ENCODE data around the gene AP3B1. TPM values are rescaled to one million over a fixed set of nuclear protein-coding genes. Genes with fewer than 3 reads are reported as not detected.

Gene AP3B1
- total and polyA plus RNA-seq, 2 donors (not counting 1 experiment from before 2014, with no cell fraction given), result 26.8 to 58.9 TPM

- no peaks in the 10 kb centered on the region for H3K4me1 ChIP-seq (ENCODE audit: control insufficient read depth in 2 of 2, insufficient read depth in 2 of 2, low read length in 2 of 2)
- TF ChIP-seq CTCF (IDR thresholded peaks at IDR 0.05) (peak; percentile 86), EZH2 (IDR thresholded peaks at IDR 0.05; ENCODE audit: borderline replicate concordance, insufficient read depth, low read depth, low read length, poor library complexity, severe bottlenecking) (no peak)
Observed at GRCh38 chr5:78162253-78162862, 132.1 kb downstream of the AP3B1 start.

DNA sequence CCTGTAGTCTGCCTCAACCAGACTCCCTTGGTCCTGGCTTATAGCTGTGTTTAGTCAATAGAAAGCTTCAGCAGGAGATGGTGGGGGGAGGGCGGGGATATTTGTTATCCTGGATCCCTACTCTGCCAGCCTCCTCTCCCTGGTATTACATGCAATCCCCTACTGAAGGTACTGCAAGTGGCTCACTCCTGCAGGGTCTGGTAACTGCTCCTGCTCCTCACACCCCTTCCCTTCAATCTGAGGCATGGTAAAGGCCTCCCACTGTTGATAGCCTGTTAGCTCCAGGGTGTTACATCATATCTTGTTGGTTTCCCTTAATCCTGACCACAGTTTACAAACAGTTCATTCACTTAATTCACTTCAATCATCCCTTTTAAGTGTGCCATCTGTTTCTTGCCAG lies 137.5 kb downstream of the AP3B1 start:
- POLR2A ChIA-PET, result no interaction called here
- no peak overlapping the region for H3K27ac ChIP-seq (ENCODE audit: low read length in 2 of 2)
- H3K4me2 ChIP-seq (replicated peaks; ENCODE audit: low read depth, low read length, poor library complexity, severe bottlenecking), result no peak overlapping the region
- WGBS (ENCODE audit: insufficient coverage), result 100% methylated on average over 1 of the region's 1 CpG
- Mint-ChIP-seq H3K4me1 (no peaks in the 10 kb centered on the region), H3K27me3 (no peaks in the 10 kb centered on the region), H3K27ac (no peak overlapping the region), H3K9me3 (ENCODE audit: insufficient read depth) (no peaks in the 10 kb centered on the region), H3K4me3 (no peak overlapping the region)
- no peak overlapping the region for H3K4me3 ChIP-seq (ENCODE audit: control extremely low read depth in 1 of 5, extremely low read depth in 1 of 5, insufficient read depth in 1 of 5, low read depth in 2 of 5, low read length in 4 of 5)
- H3K9ac ChIP-seq (ENCODE audit: low read length), result no peak overlapping the region
- TF ChIP-seq CTCF (IDR thresholded peaks at IDR 0.05) (no peak), EZH2 (IDR thresholded peaks at IDR 0.05; ENCODE audit: borderline replicate concordance, insufficient read depth, low read depth, low read length, poor library complexity, severe bottlenecking) (no peak)
- CTCF ChIA-PET, result no interaction called here
- H3K79me2 ChIP-seq (ENCODE audit: control insufficient read depth, insufficient read depth, low read length), result no peaks in the 10 kb centered on the region
- H2AFZ ChIP-seq (ENCODE audit: insufficient read depth, low read depth, low read length, poor library complexity, severe bottlenecking), result no peak overlapping the region
- H3K9me3 ChIP-seq (ENCODE audit: control extremely low read depth in 1 of 3, control insufficient read depth in 2 of 3, insufficient read depth in 1 of 3, low read length in 2 of 3), result no peaks in the 10 kb centered on the region
- intact Hi-C loops (cut with micrococcal nuclease), result no loop called here
- DNase-seq (no peak), ATAC-seq (ENCODE audit: low read depth) (no peak)
- peaks cover 11 to 42% of the 10 kb centered on the region in 2 experiments for H3K36me3 ChIP-seq (replicated peaks in 1 of 2; ENCODE audit: control extremely low read depth in 1 of 2, control insufficient read depth in 1 of 2, extremely low read depth in 1 of 2, insufficient read depth in 2 of 2, low read length in 1 of 2)
- no peaks in the 10 kb centered on the region for H4K20me1 ChIP-seq (ENCODE audit: control insufficient read depth, insufficient read depth, low read length, poor library complexity, severe bottlenecking)
- no peaks in the 10 kb centered on the region for H3K4me1 ChIP-seq (ENCODE audit: control insufficient read depth in 2 of 2, insufficient read depth in 2 of 2, low read length in 2 of 2)
- no peaks in the 10 kb centered on the region for H3K27me3 ChIP-seq (replicated peaks in 1 of 4; ENCODE audit: control extremely low read depth in 1 of 4, control insufficient read depth in 3 of 4, insufficient read depth in 4 of 4, low read length in 3 of 4)

More at GRCh38 chr5:78162253-78162862, 132.1 kb downstream of the AP3B1 start:
- intact Hi-C loops (cut with micrococcal nuclease), result loop anchor here (1.0 to 10.0 kb wide), 3 partner anchors 50 to 602 kb away; no protein-coding TSS in a partner anchor
- WGBS (ENCODE audit: insufficient coverage), result no CpG with 5 or more reads among the region's 3 CpGs
- no peak overlapping the region for H3K4me2 ChIP-seq (replicated peaks; ENCODE audit: low read depth, low read length, poor library complexity, severe bottlenecking)
- peaks cover 0 to 13% of the 10 kb centered on the region in 2 experiments for H3K36me3 ChIP-seq (replicated peaks in 1 of 2; ENCODE audit: control extremely low read depth in 1 of 2, control insufficient read depth in 1 of 2, extremely low read depth in 1 of 2, insufficient read depth in 2 of 2, low read length in 1 of 2)
- DNase-seq (peak; percentile 61), ATAC-seq (ENCODE audit: low read depth) (no peak)
- H3K27ac Mint-ChIP-seq, result no peak overlapping the region
- no peak overlapping the region for H3K4me3 ChIP-seq (ENCODE audit: control extremely low read depth in 1 of 5, extremely low read depth in 1 of 5, insufficient read depth in 1 of 5, low read depth in 2 of 5, low read length in 4 of 5)
- no peaks in the 10 kb centered on the region for H3K27me3 Mint-ChIP-seq
- ChIA-PET POLR2A (no interaction called here), CTCF (interaction anchor here (0.6 to 3.2 kb wide), 10 partner anchors 10 to 644 kb away, joined by 3 to 12 read pairs (median 3); no protein-coding TSS in a partner anchor)
- H3K9me3 Mint-ChIP-seq (ENCODE audit: insufficient read depth), result no peaks in the 10 kb centered on the region
- no peak overlapping the region for H3K4me3 Mint-ChIP-seq
- H2AFZ ChIP-seq (ENCODE audit: insufficient read depth, low read depth, low read length, poor library complexity, severe bottlenecking), result no peak overlapping the region
- no peaks in the 10 kb centered on the region for H3K79me2 ChIP-seq (ENCODE audit: control insufficient read depth, insufficient read depth, low read length)
- H3K27ac ChIP-seq (ENCODE audit: low read length in 2 of 2), result no peak overlapping the region
- peaks cover 3% of the 10 kb centered on the region for H3K4me1 Mint-ChIP-seq
- no peak overlapping the region for H3K9ac ChIP-seq (ENCODE audit: low read length)
- H3K27me3 ChIP-seq (replicated peaks in 1 of 4; ENCODE audit: control extremely low read depth in 1 of 4, control insufficient read depth in 3 of 4, insufficient read depth in 4 of 4, low read length in 3 of 4), result no peaks in the 10 kb centered on the region
- no peaks in the 10 kb centered on the region for H4K20me1 ChIP-seq (ENCODE audit: control insufficient read depth, insufficient read depth, low read length, poor library complexity, severe bottlenecking)
- H3K9me3 ChIP-seq (ENCODE audit: control extremely low read depth in 1 of 3, control insufficient read depth in 2 of 3, insufficient read depth in 1 of 3, low read length in 2 of 3), result no peaks in the 10 kb centered on the region
